Neural progenitor cell (in vitro differentiated cells): ENCODE results near the gene RGS6. TPM values are rescaled to one million over a fixed set of nuclear protein-coding genes. Genes with fewer than 3 reads are reported as not detected.

Source experiments
- DNase-seq: peaks from one replicate; pipeline ENCODE4 v3.0.0-alpha.2; 2016; ENCODE audit warnings: low spot score
- H2AFZ ChIP-seq: fragments of 200-600 bp; sonication (generic); replicated peaks from 2 replicates; pipeline ENCODE4 v1.6.1; 2016; ENCODE audit warnings: antibody characterized with exemption
- H3F3A ChIP-seq: fragments of 200-600 bp; sonication (generic); 2 replicates; pipeline ENCODE4 v1.6.1; 2016; ENCODE audit warnings: antibody characterized with exemption, low read depth
- H3K27ac ChIP-seq: fragments of 200-600 bp; sonication (generic); 2 replicates; pipeline ENCODE4 v1.5.1; 2016; ENCODE audit warnings: mild to moderate bottlenecking
- H3K27me3 ChIP-seq: fragments of 200-600 bp; sonication (generic); 2 replicates; pipeline ENCODE4 v1.6.1; 2016; ENCODE audit warnings: mild to moderate bottlenecking, moderate library complexity
- H3K36me3 ChIP-seq: fragments of 200-600 bp; sonication (generic); 2 replicates; pipeline ENCODE4 v1.5.1; 2016
- H3K4me1 ChIP-seq: fragments of 200-600 bp; sonication (generic); 2 replicates; pipeline ENCODE4 v1.6.1; 2016; ENCODE audit warnings: mixed run types
- H3K4me2 ChIP-seq: fragments of 200-600 bp; sonication (generic); 2 replicates; pipeline ENCODE4 v1.6.1; 2016
- H3K4me3 ChIP-seq: fragments of 200-600 bp; sonication (generic); 2 replicates; pipeline ENCODE4 v1.5.1; 2016
- H3K79me2 ChIP-seq: fragments of 200-600 bp; sonication (generic); 2 replicates; pipeline ENCODE4 v1.6.1; 2016; ENCODE audit warnings: low read depth
- H3K9ac ChIP-seq: fragments of 200-600 bp; sonication (generic); 2 replicates; pipeline ENCODE4 v1.6.1; 2016
- H3K9me3 ChIP-seq: fragments of 200-600 bp; sonication (generic); 2 replicates; pipeline ENCODE4 v1.5.1; 2016; ENCODE audit warnings: low read depth
- H4K20me1 ChIP-seq: fragments of 200-600 bp; sonication (generic); 2 replicates; pipeline ENCODE4 v1.6.1; 2016; ENCODE audit warnings: low read depth
- H3K27ac Mint-ChIP-seq: 3 replicates; pipeline ENCODE4 v1.8.0; 2021; ENCODE audit warnings: mixed read lengths
- H3K27me3 Mint-ChIP-seq: 2 replicates; pipeline ENCODE4 v1.8.0; 2022; ENCODE audit warnings: low read depth, mild to moderate bottlenecking, inconsistent platforms, moderate library complexity, mixed read lengths; ENCODE audit not compliant: insufficient read depth
- H3K36me3 Mint-ChIP-seq: 3 replicates; pipeline ENCODE4 v1.8.0; 2021; ENCODE audit warnings: mixed read lengths
- H3K4me1 Mint-ChIP-seq: 3 replicates; pipeline ENCODE4 v1.8.0; 2021; ENCODE audit warnings: mixed read lengths
- H3K4me3 Mint-ChIP-seq: 3 replicates; pipeline ENCODE4 v1.8.0; 2021; ENCODE audit warnings: mild to moderate bottlenecking, moderate library complexity, mixed read lengths
- H3K9me3 Mint-ChIP-seq: 3 replicates; pipeline ENCODE4 v1.8.0; 2020; ENCODE audit warnings: mixed read lengths
- CTCF ChIP-seq: fragments of 200-600 bp; sonication (generic); IDR thresholded peaks from 2 replicates; pipeline ENCODE4 v1.5.1; 2017; ENCODE audit warnings: antibody characterized with exemption, mild to moderate bottlenecking
- EZH2 ChIP-seq: fragments of 200-600 bp; sonication (generic); IDR thresholded peaks from 2 replicates; pipeline ENCODE4 v1.6.1; 2017; ENCODE audit warnings: antibody characterized with exemption, mild to moderate bottlenecking, moderate library complexity
- EZH2phosphoT487 ChIP-seq: fragments of 200-600 bp; sonication (generic); IDR thresholded peaks from 2 replicates; pipeline ENCODE4 v1.6.1; 2017; ENCODE audit warnings: antibody characterized with exemption
- total RNA-seq: library from RNA; depleted of rRNA; stranded (reverse); fragments of >200 nt; gene quantifications from 2 replicates; pipeline ENCODE4 v1.2.3, GENCODE V29; 2015; ENCODE audit warnings: low replicate concordance

Gene RGS6
- total RNA-seq, 1 donor from 2014 or later, result 0.80 TPM

- Mint-ChIP-seq H3K27ac (peak overlapping the region; percentile 92), H3K4me1 (peaks cover 61% of the 10 kb centered on the region), H3K27me3 (peaks cover 7% of the 10 kb centered on the region), H3K4me3 (peak overlapping the region; percentile 3), H3K36me3 (peaks cover 2% of the 10 kb centered on the region), H3K9me3 (peaks cover 6% of the 10 kb centered on the region)
- Histone ChIP-seq H3K36me3 (no peaks in the 10 kb centered on the region), H4K20me1 (no peaks in the 10 kb centered on the region), H3K27me3 (no peaks in the 10 kb centered on the region), H3K9me3 (no peaks in the 10 kb centered on the region), H3K4me3 (no peak overlapping the region), H3K9ac (no peak overlapping the region), H3K4me2 (no peak overlapping the region), H2AFZ (peak overlapping the region; percentile 80), H3K79me2 (no peaks in the 10 kb centered on the region), H3F3A (no peaks in the 10 kb centered on the region), H3K4me1 (peaks cover 11% of the 10 kb centered on the region), H3K27ac (no peak overlapping the region)
- DNase-seq, result peak; percentile 22
- TF ChIP-seq EZH2phosphoT487 (no peak), EZH2 (no peak), CTCF (no peak)
These were observed 547.3 kb downstream of the RGS6 start for GRCh38 chr14:72479461-72479931.

- DNase-seq, result no peak
These were observed 548.4 kb downstream of the RGS6 start for GRCh38 chr14:72480464-72481243.

GRCh38 chr14:72483311-72483710 lies 551.1 kb downstream of the RGS6 start:
- H3K9me3 ChIP-seq, result no peaks in the 10 kb centered on the region
- Mint-ChIP-seq H3K27ac (no peak overlapping the region), H3K4me1 (peaks cover 32% of the 10 kb centered on the region), H3K4me3 (no peak overlapping the region), H3K36me3 (peaks cover 2% of the 10 kb centered on the region), H3K9me3 (peaks cover 12% of the 10 kb centered on the region), H3K27me3 (peaks cover 7% of the 10 kb centered on the region)
- peaks cover 11% of the 10 kb centered on the region for H3K4me1 ChIP-seq
- no peaks in the 10 kb centered on the region for H3K79me2 ChIP-seq
- H3K27me3 ChIP-seq, result no peaks in the 10 kb centered on the region
- no peak overlapping the region for H3K27ac ChIP-seq
- H3K4me2 ChIP-seq, result no peak overlapping the region
- no peaks in the 10 kb centered on the region for H4K20me1 ChIP-seq
- no peak overlapping the region for H3K4me3 ChIP-seq
- DNase-seq, result no peak
- H3K36me3 ChIP-seq, result no peaks in the 10 kb centered on the region
- H3F3A ChIP-seq, result no peaks in the 10 kb centered on the region
- no peak overlapping the region for H3K9ac ChIP-seq
- TF ChIP-seq EZH2 (no peak), CTCF (no peak)
- no peak overlapping the region for H2AFZ ChIP-seq

More at GRCh38 chr14:72480464-72481243, 548.4 kb downstream of the RGS6 start:
- H3K27ac Mint-ChIP-seq, result peak overlapping the region; percentile 70
- Histone ChIP-seq H3F3A (no peaks in the 10 kb centered on the region), H4K20me1 (no peaks in the 10 kb centered on the region), H3K27me3 (no peaks in the 10 kb centered on the region), H3K4me3 (no peak overlapping the region), H2AFZ (no peak overlapping the region), H3K9me3 (no peaks in the 10 kb centered on the region), H3K27ac (no peak overlapping the region), H3K9ac (no peak overlapping the region), H3K4me2 (no peak overlapping the region), H3K4me1 (peaks cover 11% of the 10 kb centered on the region), H3K36me3 (no peaks in the 10 kb centered on the region), H3K79me2 (no peaks in the 10 kb centered on the region)
- peaks cover 2% of the 10 kb centered on the region for H3K36me3 Mint-ChIP-seq
- no peak overlapping the region for H3K4me3 Mint-ChIP-seq
- H3K27me3 Mint-ChIP-seq, result peaks cover 7% of the 10 kb centered on the region
- TF ChIP-seq EZH2, result no peak
- no peak for TF ChIP-seq EZH2phosphoT487
- peaks cover 6% of the 10 kb centered on the region for H3K9me3 Mint-ChIP-seq
- H3K4me1 Mint-ChIP-seq, result peaks cover 58% of the 10 kb centered on the region

GRCh38 chr14:72485695-72486094 lies 553.5 kb downstream of the RGS6 start:
- Mint-ChIP-seq H3K9me3 (peaks cover 26% of the 10 kb centered on the region), H3K27ac (no peak overlapping the region), H3K4me1 (peaks cover 8% of the 10 kb centered on the region), H3K36me3 (peaks cover 10% of the 10 kb centered on the region), H3K27me3 (peaks cover 10% of the 10 kb centered on the region), H3K4me3 (no peak overlapping the region)
- DNase-seq, result no peak
- no peaks in the 10 kb centered on the region for H3K9me3 ChIP-seq
- no peak overlapping the region for H3K4me3 ChIP-seq
- no peaks in the 10 kb centered on the region for H3K36me3 ChIP-seq
- no peaks in the 10 kb centered on the region for H3F3A ChIP-seq
- H3K4me2 ChIP-seq, result no peak overlapping the region
- H3K27ac ChIP-seq, result no peak overlapping the region
- no peaks in the 10 kb centered on the region for H4K20me1 ChIP-seq
- H3K4me1 ChIP-seq, result no peaks in the 10 kb centered on the region
- no peak for TF ChIP-seq EZH2
- TF ChIP-seq EZH2phosphoT487, result no peak
- no peak for TF ChIP-seq CTCF
- no peaks in the 10 kb centered on the region for H3K27me3 ChIP-seq
- H2AFZ ChIP-seq, result no peak overlapping the region
- H3K9ac ChIP-seq, result no peak overlapping the region
- no peaks in the 10 kb centered on the region for H3K79me2 ChIP-seq
